Measurements from ENCODE around the gene GRK6. TPM values are rescaled to one million over a fixed set of nuclear protein-coding genes. Genes with fewer than 3 reads are reported as not detected.

Gene GRK6
- polyA plus RNA-seq, 1 donor from 2014 or later, result 22.6 TPM

- Histone ChIP-seq H3K79me2 (replicated peaks; ENCODE audit: insufficient read depth, low read length) (no peaks in the 10 kb centered on the region), H3F3A (ENCODE audit: insufficient read depth, low read length, poor library complexity, severe bottlenecking) (no peaks in the 10 kb centered on the region), H3K27me3 (ENCODE audit: insufficient read depth, low read depth, low read length) (peaks cover 42% of the 10 kb centered on the region), H2AFZ (ENCODE audit: low read depth, low read length) (no peak overlapping the region), H3K9me3 (ENCODE audit: low read length) (no peaks in the 10 kb centered on the region), H3K36me3 (ENCODE audit: insufficient read depth, low read length) (no peaks in the 10 kb centered on the region), H3K9ac (ENCODE audit: low read length) (no peak overlapping the region), H4K20me1 (ENCODE audit: insufficient read depth) (no peaks in the 10 kb centered on the region), H3K27ac (ENCODE audit: low read length) (no peak overlapping the region), H3K9me2 (ENCODE audit: insufficient read depth, low read length) (no peaks in the 10 kb centered on the region), H3K4me3 (ENCODE audit: low read length) (no peak overlapping the region), H3K4me2 (ENCODE audit: low read length) (no peak overlapping the region)
- TF ChIP-seq EP300 (conservative IDR thresholded peaks at IDR 0.05; ENCODE audit: poor library complexity, severe bottlenecking), result no peak
- TF ChIP-seq REST (IDR thresholded peaks at IDR 0.05; ENCODE audit: borderline replicate concordance), result no peak
- TF ChIP-seq, protein P1, sequence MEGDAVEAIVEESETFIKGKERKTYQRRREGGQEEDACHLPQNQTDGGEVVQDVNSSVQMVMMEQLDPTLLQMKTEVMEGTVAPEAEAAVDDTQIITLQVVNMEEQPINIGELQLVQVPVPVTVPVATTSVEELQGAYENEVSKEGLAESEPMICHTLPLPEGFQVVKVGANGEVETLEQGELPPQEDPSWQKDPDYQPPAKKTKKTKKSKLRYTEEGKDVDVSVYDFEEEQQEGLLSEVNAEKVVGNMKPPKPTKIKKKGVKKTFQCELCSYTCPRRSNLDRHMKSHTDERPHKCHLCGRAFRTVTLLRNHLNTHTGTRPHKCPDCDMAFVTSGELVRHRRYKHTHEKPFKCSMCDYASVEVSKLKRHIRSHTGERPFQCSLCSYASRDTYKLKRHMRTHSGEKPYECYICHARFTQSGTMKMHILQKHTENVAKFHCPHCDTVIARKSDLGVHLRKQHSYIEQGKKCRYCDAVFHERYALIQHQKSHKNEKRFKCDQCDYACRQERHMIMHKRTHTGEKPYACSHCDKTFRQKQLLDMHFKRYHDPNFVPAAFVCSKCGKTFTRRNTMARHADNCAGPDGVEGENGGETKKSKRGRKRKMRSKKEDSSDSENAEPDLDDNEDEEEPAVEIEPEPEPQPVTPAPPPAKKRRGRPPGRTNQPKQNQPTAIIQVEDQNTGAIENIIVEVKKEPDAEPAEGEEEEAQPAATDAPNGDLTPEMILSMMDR (IDR thresholded peaks at IDR 0.05; ENCODE audit: poor library complexity, severe bottlenecking), result no peak
- TF ChIP-seq EZH2 (IDR thresholded peaks at IDR 0.05; ENCODE audit: borderline replicate concordance, insufficient read depth, low read length, poor library complexity, severe bottlenecking), result no peak
- no peak for TF ChIP-seq POLR2AphosphoS5 (IDR thresholded peaks at IDR 0.05)
- TF ChIP-seq TAF1 (IDR thresholded peaks at IDR 0.05; ENCODE audit: low read depth), result no peak
- TF ChIP-seq SMC3 (conservative IDR thresholded peaks at IDR 0.05; ENCODE audit: poor library complexity), result no peak
- TF ChIP-seq MXI1 (conservative IDR thresholded peaks at IDR 0.05; ENCODE audit: poor library complexity, severe bottlenecking), result no peak
- TF ChIP-seq RAD21 (conservative IDR thresholded peaks at IDR 0.05), result no peak
Measured at GRCh38 chr5:177405805-177406204, 20.7 kb upstream of the GRK6 start.

DNA sequence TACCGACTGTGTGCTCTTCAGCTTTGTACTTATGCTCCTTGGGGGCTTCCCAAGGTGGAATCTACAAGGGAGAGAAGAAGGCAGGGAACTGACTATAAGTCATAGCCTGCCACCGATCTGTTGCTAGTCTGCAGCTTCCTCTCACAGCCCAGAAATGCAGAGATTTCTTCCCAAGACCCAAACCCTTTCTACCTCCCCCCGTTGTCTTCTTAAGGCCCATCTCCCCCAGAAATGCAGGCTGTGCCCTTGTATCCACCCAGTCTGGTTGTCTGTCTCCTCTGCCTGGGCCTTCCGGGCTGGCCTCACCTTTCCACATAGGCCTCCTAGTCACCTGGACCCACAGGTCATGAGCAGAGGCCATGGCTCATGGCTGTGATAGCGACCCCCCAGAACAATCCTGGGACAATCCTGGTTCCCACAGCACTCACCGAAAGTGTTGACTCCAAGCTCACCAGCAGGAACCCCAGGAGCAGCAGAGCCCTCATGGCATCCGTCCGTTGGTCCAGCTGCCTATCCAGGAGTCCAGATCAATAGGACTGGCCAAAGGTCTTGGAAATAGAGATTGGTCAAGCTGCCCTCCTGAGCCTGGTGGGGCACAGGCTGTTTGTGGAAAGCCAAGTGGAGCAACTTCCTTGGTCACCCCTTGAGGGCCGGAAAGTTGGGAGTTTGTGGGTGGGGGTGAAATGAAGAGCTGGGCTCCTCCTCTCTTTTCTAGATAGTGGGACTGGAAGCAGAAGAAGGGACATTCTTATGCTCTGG is 17.3 kb upstream of the GRK6 start, which contains the start of gene F12:
Gene F12 (minus strand): TSS at position 522 of the 759 bp plus-strand sequence. CDS start 37 bp downstream, at position 485.
- Histone ChIP-seq H3K4me2 (ENCODE audit: low read length) (no peak within 1 kb of the TSS), H4K20me1 (ENCODE audit: insufficient read depth) (no peaks in the 10 kb centered on the region), H3F3A (ENCODE audit: insufficient read depth, low read length, poor library complexity, severe bottlenecking) (no peaks in the 10 kb centered on the region), H3K27ac (ENCODE audit: low read length) (no peak within 1 kb of the TSS), H3K4me3 (ENCODE audit: low read length) (no peak within 1 kb of the TSS), H2AFZ (ENCODE audit: low read depth, low read length) (no peak within 1 kb of the TSS), H3K9me2 (ENCODE audit: insufficient read depth, low read length) (no peaks in the 10 kb centered on the region), H3K36me3 (ENCODE audit: insufficient read depth, low read length) (no peaks in the 10 kb centered on the region), H3K9me3 (ENCODE audit: low read length) (no peaks in the 10 kb centered on the region), H3K79me2 (replicated peaks; ENCODE audit: insufficient read depth, low read length) (no peaks in the 10 kb centered on the region), H3K27me3 (ENCODE audit: insufficient read depth, low read depth, low read length) (peaks cover 9% of the 10 kb centered on the region), H3K9ac (ENCODE audit: low read length) (no peak within 1 kb of the TSS)
- TF ChIP-seq RAD21 (conservative IDR thresholded peaks at IDR 0.05) (no peak), REST (IDR thresholded peaks at IDR 0.05; ENCODE audit: borderline replicate concordance) (no peak), SMC3 (conservative IDR thresholded peaks at IDR 0.05; ENCODE audit: poor library complexity) (no peak), POLR2AphosphoS5 (IDR thresholded peaks at IDR 0.05) (no peak), EP300 (conservative IDR thresholded peaks at IDR 0.05; ENCODE audit: poor library complexity, severe bottlenecking) (no peak), TAF1 (IDR thresholded peaks at IDR 0.05; ENCODE audit: low read depth) (no peak), EZH2 (IDR thresholded peaks at IDR 0.05; ENCODE audit: borderline replicate concordance, insufficient read depth, low read length, poor library complexity, severe bottlenecking) (no peak), MXI1 (conservative IDR thresholded peaks at IDR 0.05; ENCODE audit: poor library complexity, severe bottlenecking) (no peak)
- TF ChIP-seq, protein P1 (IDR thresholded peaks at IDR 0.05; ENCODE audit: poor library complexity, severe bottlenecking), result no peak

All from neural cell (in vitro differentiated cells).